Progenitor cell of endocrine pancreas (in vitro differentiated cells): ENCODE data around the gene LRMDA. TPM values are rescaled to one million over a fixed set of nuclear protein-coding genes. Genes with fewer than 3 reads are reported as not detected.

ENCODE experiments used
- DNase-seq: peaks from one replicate; pipeline ENCODE4 v3.0.0; 2021; ENCODE audit warnings: low spot score; ENCODE audit not compliant: unreplicated experiment
- H3K27ac Mint-ChIP-seq: 2 replicates; pipeline ENCODE4 v1.8.0; 2021; ENCODE audit warnings: mild to moderate bottlenecking, moderate library complexity, mixed read lengths
- H3K27me3 Mint-ChIP-seq: 2 replicates; pipeline ENCODE4 v1.8.0; 2021; ENCODE audit warnings: mixed read lengths
- H3K36me3 Mint-ChIP-seq: 2 replicates; pipeline ENCODE4 v1.8.0; 2022; ENCODE audit warnings: mixed read lengths; ENCODE audit not compliant: insufficient read depth
- H3K4me1 Mint-ChIP-seq: 2 replicates; pipeline ENCODE4 v1.8.0; 2021; ENCODE audit warnings: low read depth, mixed read lengths
- H3K4me3 Mint-ChIP-seq: 2 replicates; pipeline ENCODE4 v1.8.0; 2021; ENCODE audit warnings: low read depth, mild to moderate bottlenecking, moderate library complexity, mixed read lengths
- H3K9me3 Mint-ChIP-seq: 2 replicates; pipeline ENCODE4 v1.8.0; 2021; ENCODE audit warnings: low read depth, mixed read lengths
- total RNA-seq: library from RNA; stranded (reverse); gene quantifications from 2 replicates; pipeline ENCODE4 v1.2.1, GENCODE V29; 2021
- TF ChIP-seq, protein P1 (sequence below): fragments of 200-600 bp; sonication (generic); IDR thresholded peaks from one replicate; pipeline ENCODE4 v1.5.0; 2021; ENCODE audit warnings: antibody characterized with exemption, mild to moderate bottlenecking; ENCODE audit not compliant: unreplicated experiment

Gene LRMDA
- total RNA-seq, 1 donor from 2014 or later, result 6.5 TPM

DNA sequence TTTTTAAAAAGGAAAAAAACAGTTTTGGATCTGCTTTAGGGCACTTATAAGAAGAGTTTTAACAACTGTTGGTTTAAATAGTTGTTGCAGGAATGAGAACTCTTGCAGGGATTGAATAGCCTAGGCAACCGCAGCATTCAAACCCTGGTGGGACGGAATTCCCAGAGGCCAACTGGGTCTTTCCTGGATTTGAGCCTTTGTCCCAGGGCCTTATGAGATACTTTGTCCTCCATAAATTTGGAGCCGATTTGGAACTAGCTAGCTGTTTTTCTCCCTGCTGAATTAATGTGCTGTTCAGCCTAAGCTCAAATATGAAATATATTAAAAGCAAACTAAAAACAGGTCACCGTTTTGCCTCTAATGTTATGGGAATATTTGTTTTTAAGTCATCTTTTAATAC, 109.6 kb downstream of the LRMDA start:
- Mint-ChIP-seq H3K27ac (no peak overlapping the region), H3K4me1 (peaks cover 19% of the 10 kb centered on the region), H3K9me3 (no peaks in the 10 kb centered on the region), H3K4me3 (no peak overlapping the region), H3K27me3 (peaks cover 28% of the 10 kb centered on the region), H3K36me3 (no peaks in the 10 kb centered on the region)
- no peak for DNase-seq
- TF ChIP-seq, protein P1, sequence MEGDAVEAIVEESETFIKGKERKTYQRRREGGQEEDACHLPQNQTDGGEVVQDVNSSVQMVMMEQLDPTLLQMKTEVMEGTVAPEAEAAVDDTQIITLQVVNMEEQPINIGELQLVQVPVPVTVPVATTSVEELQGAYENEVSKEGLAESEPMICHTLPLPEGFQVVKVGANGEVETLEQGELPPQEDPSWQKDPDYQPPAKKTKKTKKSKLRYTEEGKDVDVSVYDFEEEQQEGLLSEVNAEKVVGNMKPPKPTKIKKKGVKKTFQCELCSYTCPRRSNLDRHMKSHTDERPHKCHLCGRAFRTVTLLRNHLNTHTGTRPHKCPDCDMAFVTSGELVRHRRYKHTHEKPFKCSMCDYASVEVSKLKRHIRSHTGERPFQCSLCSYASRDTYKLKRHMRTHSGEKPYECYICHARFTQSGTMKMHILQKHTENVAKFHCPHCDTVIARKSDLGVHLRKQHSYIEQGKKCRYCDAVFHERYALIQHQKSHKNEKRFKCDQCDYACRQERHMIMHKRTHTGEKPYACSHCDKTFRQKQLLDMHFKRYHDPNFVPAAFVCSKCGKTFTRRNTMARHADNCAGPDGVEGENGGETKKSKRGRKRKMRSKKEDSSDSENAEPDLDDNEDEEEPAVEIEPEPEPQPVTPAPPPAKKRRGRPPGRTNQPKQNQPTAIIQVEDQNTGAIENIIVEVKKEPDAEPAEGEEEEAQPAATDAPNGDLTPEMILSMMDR, result no peak

DNA sequence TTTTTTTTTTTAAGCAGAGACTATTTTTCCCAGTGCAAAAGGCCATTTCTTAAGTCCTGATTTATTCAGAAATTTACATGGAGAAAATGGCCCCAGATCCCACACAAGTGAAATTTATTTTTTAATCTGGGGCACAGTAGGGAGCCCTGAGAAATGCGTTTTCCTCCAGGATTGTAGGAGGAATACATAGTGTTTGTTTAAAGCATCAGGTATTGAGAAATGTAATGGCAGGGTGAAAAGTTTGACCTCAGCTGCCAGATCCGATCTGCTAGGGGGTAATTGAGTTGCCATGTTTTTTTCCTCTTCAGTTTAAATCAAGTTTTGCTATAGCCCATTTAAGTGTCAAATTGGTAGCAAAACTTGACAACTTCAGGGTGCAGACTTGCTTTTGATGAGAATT, 110.0 kb downstream of the LRMDA start:
- H3K27ac Mint-ChIP-seq, result no peak overlapping the region
- no peaks in the 10 kb centered on the region for H3K36me3 Mint-ChIP-seq
- H3K4me1 Mint-ChIP-seq, result peaks cover 19% of the 10 kb centered on the region
- H3K27me3 Mint-ChIP-seq, result peaks cover 24% of the 10 kb centered on the region
- TF ChIP-seq, protein P1, result no peak
- no peak overlapping the region for H3K4me3 Mint-ChIP-seq
- no peak for DNase-seq
- H3K9me3 Mint-ChIP-seq, result no peaks in the 10 kb centered on the region

GRCh38 chr10:75542084-75542483, 110.7 kb downstream of the LRMDA start:
- H3K4me3 Mint-ChIP-seq, result no peak overlapping the region
- no peak overlapping the region for H3K27ac Mint-ChIP-seq
- no peaks in the 10 kb centered on the region for H3K9me3 Mint-ChIP-seq
- H3K4me1 Mint-ChIP-seq, result peaks cover 19% of the 10 kb centered on the region
- TF ChIP-seq, protein P1, result no peak
- no peaks in the 10 kb centered on the region for H3K36me3 Mint-ChIP-seq
- H3K27me3 Mint-ChIP-seq, result peaks cover 21% of the 10 kb centered on the region
- DNase-seq, result no peak

- Mint-ChIP-seq H3K36me3 (no peaks in the 10 kb centered on the region), H3K4me3 (no peak overlapping the region), H3K9me3 (no peaks in the 10 kb centered on the region), H3K27me3 (peaks cover 14% of the 10 kb centered on the region), H3K27ac (no peak overlapping the region), H3K4me1 (peaks cover 19% of the 10 kb centered on the region)
- DNase-seq, result no peak
- TF ChIP-seq, protein P1, result no peak
Measured at GRCh38 chr10:75542906-75543305, 111.5 kb downstream of the LRMDA start.

- DNase-seq, result no peak
- no peak overlapping the region for H3K27ac Mint-ChIP-seq
- peaks cover 19% of the 10 kb centered on the region for H3K4me1 Mint-ChIP-seq
- H3K36me3 Mint-ChIP-seq, result no peaks in the 10 kb centered on the region
- TF ChIP-seq, protein P1, result no peak
- H3K9me3 Mint-ChIP-seq, result no peaks in the 10 kb centered on the region
- peaks cover 3% of the 10 kb centered on the region for H3K27me3 Mint-ChIP-seq
- no peak overlapping the region for H3K4me3 Mint-ChIP-seq
Measured at GRCh38 chr10:75544386-75544785, 113.0 kb downstream of the LRMDA start.
